HK-2 (cell line): ENCODE data around the gene SFT2D3.

Experiments
- DNase-seq: peaks from one replicate; pipeline ENCODE4 v3.0.0-alpha.2; 2018; ENCODE audit not compliant: unreplicated experiment

Gene SFT2D3

DNA sequence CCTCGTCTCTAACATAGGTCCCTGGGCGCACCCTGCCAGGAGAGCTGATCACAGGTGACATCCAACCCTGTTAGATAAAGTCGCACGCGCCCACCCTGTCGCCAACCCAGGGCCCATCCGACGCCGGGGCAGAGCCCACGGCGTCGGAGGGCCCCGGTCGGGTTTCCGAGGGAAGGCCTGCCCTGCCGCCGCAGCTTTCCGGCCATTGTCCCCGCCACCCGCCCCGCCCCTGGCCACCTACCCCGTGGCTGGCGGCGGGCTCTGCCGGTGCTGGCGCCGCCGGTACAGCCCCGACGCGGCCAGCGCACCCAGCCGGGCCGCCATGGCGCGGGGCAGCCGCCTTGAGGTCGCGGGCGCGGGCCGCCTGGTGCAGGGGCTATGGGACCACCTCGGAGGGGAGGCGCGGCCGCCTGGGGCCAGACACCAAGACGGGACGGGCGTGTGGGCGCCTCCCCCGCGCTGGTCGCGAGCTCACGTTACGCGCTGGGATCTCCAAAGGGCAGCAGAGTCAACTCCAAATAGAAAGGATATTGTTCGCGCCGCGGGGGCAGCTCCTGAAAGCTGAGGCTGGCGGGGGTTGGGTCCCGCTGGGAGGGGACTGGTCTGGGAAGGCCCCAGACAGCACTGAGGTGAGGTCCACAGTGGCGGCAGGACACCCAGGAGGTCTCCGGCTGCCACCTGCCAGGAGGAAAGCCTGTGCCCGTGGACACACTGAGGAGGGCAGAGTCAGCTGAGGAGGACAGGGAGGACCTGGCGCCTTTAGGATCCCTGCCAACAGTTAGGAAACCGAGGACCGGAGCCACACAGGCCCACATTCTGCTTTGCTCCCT, 37.0 kb upstream of the SFT2D3 start:
- no peak for DNase-seq

- DNase-seq: no peak
Measured at GRCh38 chr2:127664895-127665225, 36.4 kb upstream of the SFT2D3 start.

GRCh38 chr2:127665267-127665893, 35.9 kb upstream of the SFT2D3 start:
- DNase-seq: no peak

- DNase-seq: no peak
Measured at GRCh38 chr2:127669056-127669455, 32.2 kb upstream of the SFT2D3 start.

DNA sequence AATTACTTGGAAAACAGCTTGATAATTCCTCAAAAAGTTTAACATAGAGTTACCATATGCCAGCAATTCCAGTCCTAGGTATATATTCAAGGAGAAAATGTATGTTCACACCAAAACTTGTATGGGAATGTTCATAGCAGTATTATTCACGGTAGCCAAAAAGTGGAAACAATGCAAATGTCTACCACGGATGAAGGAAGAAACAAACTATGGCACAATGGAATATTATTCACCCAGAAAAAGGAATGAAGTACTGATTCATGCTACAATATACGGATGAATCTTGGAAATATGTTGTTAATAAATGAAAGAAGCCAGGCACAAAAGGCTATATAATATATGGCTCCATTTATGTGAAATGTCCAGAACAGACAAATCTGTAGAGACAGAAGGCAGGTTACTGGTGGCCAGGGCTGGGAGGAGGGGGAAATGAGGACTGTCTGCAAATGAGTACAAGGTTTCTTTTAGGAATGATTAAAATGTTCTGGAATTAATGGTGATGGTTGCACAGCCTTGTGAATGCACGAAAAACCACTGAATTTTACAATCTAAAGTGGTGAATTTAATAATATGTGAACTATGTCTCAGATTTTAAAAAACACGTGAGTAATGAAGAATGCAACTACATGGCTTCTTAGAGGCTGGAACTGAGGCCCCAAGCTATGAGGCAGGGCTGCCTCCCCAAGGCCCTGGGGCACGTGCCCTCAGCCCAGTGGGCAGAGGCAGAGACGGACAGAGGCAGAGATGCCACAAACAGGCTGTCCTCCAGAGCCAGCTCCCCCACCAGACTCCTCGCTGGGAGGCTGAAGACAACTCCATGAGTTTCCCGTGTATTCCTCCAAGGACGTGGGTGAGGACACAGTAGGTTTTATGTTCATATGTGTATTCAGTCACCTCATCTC, 31.0 kb upstream of the SFT2D3 start:
- DNase-seq: no peak

GRCh38 chr2:127670957-127671290, 30.4 kb upstream of the SFT2D3 start:
- no peak for DNase-seq

DNA sequence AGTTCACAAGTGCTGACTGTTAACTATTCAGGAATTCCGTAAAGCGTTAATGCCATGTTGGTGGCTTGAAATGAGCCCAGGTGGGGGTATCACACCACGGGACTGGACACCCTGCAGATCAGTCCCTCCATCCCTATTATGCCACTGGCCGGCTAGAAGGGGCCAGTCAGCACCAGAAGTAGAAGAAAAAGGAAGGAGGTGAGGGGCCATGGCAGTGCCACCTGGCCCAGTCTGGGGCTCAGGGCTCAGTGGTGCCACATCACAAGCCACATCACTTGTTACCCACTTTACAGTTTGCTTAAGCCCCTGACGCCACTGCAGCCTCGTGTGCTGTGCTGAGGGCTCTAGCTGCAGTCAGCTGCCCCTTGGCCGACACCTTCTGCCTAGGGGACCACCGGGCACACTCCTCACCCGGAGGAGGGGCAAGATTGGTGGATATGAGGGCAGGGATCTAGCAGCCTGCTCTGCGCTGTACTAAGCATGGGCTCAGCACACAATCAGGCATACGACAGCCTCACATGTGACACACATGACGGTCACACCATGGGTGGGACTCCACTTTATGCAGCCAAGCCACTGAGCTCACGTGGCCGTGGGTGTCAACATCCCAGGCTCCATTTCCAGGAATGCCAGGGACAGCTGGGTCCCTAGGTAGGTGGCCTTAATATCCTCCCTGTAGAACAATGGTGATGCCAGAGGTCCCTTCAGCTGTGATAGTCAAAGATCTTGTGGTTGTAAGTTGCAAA, 29.6 kb upstream of the SFT2D3 start:
- DNase-seq: no peak

- no peak for DNase-seq
Measured at GRCh38 chr2:127672341-127673224, 28.7 kb upstream of the SFT2D3 start.

GRCh38 chr2:127673291-127674069, 27.8 kb upstream of the SFT2D3 start:
- DNase-seq: no peak

DNA sequence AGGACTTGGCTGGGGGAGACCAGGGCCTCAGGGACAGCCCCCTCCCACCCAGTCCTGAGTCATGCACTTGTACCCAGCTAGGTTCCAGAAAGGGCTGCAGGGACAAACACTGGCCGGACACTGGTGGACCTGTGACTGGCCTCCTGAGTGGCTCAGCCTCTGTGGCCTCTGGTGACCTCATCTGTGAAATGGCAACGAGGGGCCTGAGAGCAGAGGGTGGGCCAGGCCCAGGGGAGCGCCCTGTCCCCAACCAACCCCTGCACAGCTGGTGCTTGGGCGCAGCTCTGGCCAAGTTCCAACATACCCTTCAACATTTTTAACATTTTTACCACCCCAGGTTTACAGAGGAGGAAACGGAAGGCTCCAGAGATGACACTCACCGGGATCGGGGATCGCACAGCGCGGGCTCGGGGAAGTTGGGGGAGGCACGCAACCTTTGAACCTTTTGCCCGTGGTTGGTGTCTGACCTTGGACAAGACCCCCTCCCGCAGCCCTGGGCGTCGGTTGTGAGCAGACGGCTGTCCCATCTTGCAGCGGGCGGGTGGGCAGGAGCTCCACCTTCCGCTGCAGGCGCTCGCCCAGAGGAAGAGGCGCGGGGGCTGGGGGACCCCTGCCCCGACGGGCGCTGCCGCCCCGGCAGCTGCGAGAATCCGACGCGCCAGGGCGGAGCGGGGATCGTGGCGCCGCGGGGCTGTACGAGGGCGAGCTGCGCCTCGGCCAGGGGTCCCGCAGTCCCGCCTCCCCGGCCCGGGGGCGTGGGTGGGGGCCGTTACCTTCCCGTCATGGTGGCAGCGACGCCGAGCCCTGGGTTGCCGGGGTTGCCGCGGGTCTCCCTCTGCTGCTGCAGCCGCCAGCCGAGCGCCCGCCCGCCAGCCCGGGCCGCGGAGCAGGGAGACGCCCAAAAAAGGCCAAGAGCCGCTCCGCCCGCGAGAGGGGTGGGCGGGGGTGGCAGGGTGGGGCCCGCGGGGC, 26.8 kb upstream of the SFT2D3 start:
- DNase-seq: peak; percentile 41

DNA sequence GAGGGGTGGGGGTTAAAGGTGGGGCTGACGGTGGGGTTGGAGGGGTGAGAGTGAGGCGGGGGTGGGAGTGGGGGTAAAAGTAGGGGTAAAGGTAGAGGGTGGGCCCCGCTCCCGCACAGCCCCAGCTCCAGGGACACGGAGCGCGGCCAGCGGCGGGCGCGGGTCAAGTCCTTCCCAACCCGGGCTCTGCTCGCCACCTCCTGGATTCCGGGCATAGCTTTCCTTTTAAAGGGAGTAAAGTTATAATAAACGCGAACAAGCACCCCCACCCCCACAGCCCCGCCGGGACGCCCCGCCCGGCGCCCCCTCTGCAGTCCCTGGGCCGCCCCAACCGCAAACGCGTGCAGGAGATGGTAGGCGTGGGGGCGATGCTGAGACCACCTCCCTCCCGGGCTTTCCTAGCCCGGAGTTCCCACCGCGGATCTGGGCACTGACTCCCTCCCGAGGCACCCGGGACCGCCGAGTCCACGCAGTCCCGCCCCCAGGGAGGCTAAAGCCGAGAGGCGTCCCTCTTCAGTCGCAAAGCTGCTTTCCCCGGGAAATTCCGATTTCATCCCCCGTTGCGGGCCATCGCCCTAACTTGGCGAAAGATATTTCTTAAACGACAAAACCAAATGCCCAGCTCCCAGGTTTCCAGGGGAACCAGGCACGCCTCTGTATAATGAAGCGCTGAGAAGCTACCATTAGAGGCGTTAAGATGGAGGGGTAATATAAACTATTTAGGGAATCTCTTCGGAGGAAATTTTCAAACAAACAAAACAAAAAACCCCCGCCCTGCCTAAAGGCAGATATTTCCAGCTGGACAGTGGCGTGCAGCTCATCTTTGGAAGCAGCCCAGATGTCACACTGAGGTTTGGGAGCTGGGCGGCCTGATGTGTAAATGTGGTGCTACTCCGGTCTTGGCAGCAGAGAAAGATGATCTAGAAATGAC, 25.7 kb upstream of the SFT2D3 start, which contains the start of gene LIMS2:
TSS of gene LIMS2 (minus strand) at position 200 of the 931 bp plus-strand sequence. CDS start 506 bp downstream, outside the sequence.
- peak; percentile 54 for DNase-seq

DNA sequence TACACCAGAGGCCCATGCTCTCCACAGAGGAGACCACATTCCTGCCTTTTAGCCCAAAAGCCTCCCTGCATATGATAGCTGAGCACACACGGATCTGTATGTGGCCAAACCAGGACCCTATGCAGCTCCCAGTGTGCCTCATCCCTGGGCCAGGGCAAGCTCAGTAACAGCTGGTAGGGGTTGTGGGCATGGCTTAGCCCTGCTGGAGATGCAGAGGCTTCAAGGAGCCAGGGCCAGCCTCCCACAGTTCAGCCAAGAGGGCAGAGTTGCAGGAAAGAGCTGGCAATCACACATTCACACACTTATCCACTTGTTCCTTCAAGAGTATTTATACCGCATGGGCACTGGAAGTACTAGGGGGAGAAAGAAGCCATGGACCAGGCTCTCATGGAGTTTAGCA, 24.4 kb upstream of the SFT2D3 start:
- no peak for DNase-seq

- no peak for DNase-seq
Measured at GRCh38 chr2:127678531-127678930, 22.8 kb upstream of the SFT2D3 start.

DNA sequence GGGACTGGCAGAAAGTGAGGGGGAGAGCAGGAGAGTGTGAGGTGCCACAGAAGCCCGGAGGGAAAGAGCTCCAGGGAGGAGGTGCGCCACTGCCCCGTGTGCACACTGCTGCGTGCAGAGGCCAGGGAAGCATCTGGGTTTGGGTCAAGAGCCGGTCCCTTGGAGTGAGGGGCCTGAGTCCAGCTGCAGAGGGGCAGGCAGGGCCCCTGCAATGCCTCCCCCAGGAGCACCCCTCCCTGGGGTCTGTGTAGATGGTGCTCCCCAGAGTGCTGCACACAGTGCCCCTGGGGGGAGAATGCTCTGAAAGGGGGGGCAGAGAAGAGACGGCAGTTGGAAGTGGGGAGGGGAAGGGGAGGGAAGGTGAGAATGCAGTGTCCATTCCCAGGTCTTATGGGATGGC, 22.3 kb upstream of the SFT2D3 start:
- no peak for DNase-seq

DNA sequence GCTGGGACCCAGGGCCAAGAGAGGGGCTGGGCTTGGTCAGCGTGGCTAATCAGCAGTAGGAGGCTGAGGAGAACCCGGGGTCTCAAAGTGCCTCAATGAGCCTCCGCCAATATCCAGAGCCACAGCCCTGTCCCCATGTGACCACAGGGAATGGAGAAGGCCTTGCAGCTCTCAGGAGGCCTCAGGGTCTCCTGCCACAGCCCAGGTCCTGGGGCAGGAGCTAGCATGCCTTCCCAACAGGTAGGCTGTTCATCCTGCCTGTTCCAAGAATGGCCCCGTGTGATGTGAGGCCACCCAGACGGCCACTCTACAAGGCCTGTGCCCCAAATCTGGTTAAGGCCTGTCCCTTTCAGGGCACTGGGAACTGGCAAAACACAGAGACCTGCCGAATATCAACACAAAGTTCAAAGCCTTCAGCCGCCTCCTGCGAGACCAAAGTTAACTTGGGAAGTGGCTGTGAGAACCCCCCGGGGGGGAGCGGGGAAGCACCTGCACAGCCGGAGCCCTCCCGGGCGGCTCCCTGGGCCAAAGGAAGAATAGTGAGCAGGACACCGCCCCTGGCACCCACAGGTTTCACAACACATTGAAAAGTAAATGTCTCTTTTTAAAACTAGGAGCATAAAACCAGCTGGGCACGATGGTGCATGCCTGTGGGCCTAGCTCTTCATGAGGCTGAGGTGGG, 21.5 kb upstream of the SFT2D3 start:
- no peak for DNase-seq

DNA sequence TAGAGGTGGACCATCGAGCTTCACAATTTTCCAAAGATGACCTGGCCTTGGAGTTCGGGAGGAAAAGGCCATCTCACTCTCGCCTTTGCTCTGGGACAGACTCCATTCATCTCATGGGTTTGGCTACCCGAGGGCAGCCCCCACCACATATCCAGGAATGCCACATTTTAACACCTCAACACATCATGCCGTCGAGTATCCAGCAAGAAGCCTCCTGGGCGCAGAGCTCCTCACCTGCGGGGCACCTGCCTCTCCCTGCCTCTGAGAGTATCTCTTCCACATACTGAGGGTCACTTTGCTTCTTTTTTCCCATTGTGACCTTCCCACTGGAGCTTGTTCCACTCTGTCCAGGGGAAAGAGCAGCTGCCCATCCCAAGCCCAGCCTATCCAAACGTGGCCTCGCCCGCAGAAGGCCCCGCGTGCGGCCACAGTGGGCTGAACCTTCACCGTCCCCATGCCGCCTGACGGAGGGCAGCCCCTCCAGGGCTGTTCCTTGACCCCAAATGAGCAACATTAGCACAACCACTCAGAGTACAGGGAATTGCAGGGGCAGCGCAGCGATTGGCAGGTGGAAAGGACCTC, 20.5 kb upstream of the SFT2D3 start:
- DNase-seq: no peak
